Measurements from ENCODE around the gene INPP5A. TPM values are rescaled to one million over a fixed set of nuclear protein-coding genes. Genes with fewer than 3 reads are reported as not detected.

INPP5A gene
- total and polyA plus RNA-seq, 10 of the 15 experiments (the other 5 are each of a cell fraction or from before 2014, with no cell fraction given): 0.52 to 15.0 (median 6.3) TPM

GRCh38 chr10:132539894-132540293 is 2.3 kb downstream of the INPP5A start (continued):
- TF ChIP-seq E2F8 (IDR thresholded peaks at IDR 0.05; ENCODE audit: low read depth, partially characterized antibody) (no peak), RUNX3 (IDR thresholded peaks at IDR 0.05; ENCODE audit: low read length) (peak; percentile 19; the same call in 1 of the 2 replicates), PBX3 (IDR thresholded peaks at IDR 0.05; ENCODE audit: insufficient replicate concordance, low read depth, low read length) (no peak)

- Histone ChIP-seq H3K4me1 (ENCODE audit: control insufficient read depth, insufficient read depth, low read length) (peaks cover 35% of the 10 kb centered on the region), H3K36me3 (ENCODE audit: control insufficient read depth in 2 of 2, insufficient read depth in 2 of 2, low read length in 1 of 2) (no peaks in the 10 kb centered on the region), H3K4me3 (peak overlapping the region; percentile 78; the same call in 1 of the 2 replicates), H3K27ac (ENCODE audit: control insufficient read depth, insufficient read depth) (no peak overlapping the region), H3K4me2 (ENCODE audit: control insufficient read depth, insufficient read depth) (peak overlapping the region; percentile 92), H4K20me1 (ENCODE audit: control insufficient read depth, insufficient read depth) (peaks cover 3% of the 10 kb centered on the region), H2AFZ (ENCODE audit: control insufficient read depth, low read depth, low read length) (no peak overlapping the region), H3K9me3 (replicated peaks; ENCODE audit: control insufficient read depth, insufficient read depth, low read length) (no peaks in the 10 kb centered on the region), H3K9ac (ENCODE audit: control insufficient read depth, insufficient read depth, low read length) (no peak overlapping the region), H3K27me3 (replicated peaks in 1 of 2; ENCODE audit: control insufficient read depth in 2 of 2, insufficient read depth in 2 of 2, low read length in 1 of 2) (no peaks in the 10 kb centered on the region; a peak in 1 of 4 replicates), H3K79me2 (ENCODE audit: control insufficient read depth, insufficient read depth, low read length) (peaks cover 21% of the 10 kb centered on the region)
- POLR2A ChIA-PET: interaction anchor here (1.0 to 4.6 kb wide), 9 partner anchors 10 to 640 kb away, joined by 3 to 29 read pairs (median 7); partner anchors contain the start of gene PPP2R2D
- 57% methylated on average over 12 of the region's 12 CpGs for WGBS (ENCODE audit: insufficient coverage, insufficient replicate concordance, low lambda C conversion rate, missing lambda C conversion rate)
- DNase-seq (ENCODE audit: low read depth, low spot score) (no peak), ATAC-seq (no peak), FAIRE-seq (peak; percentile 18)
- CTCF ChIA-PET: interaction anchor here (0.7 to 4.5 kb wide), 13 partner anchors 11 to 96 kb away, joined by 3 to 27 read pairs (median 7); no protein-coding TSS in a partner anchor
- RAD21 ChIA-PET (ENCODE audit: unreplicated experiment): interaction anchor here (0.9 to 6.1 kb wide), 13 partner anchors 11 to 98 kb away, joined by 3 to 91 read pairs (median 16); no protein-coding TSS in a partner anchor
- TF ChIP-seq IRF5 (IDR thresholded peaks at IDR 0.05; ENCODE audit: borderline replicate concordance) (no peak), CREB1 (IDR thresholded peaks at IDR 0.05; ENCODE audit: low read depth) (0 out of 2 replicates have a peak, but pooled peaks have one; percentile 10), BHLHE40 (IDR thresholded peaks at IDR 0.05; ENCODE audit: borderline replicate concordance in 1 of 2, low read depth in 2 of 2, low read length in 1 of 2) (peak in 1 of 2 experiments; percentile 52; a peak in 1 of 4 replicates), MEF2B (IDR thresholded peaks at IDR 0.05; ENCODE audit: partially characterized antibody, poor library complexity, severe bottlenecking) (peak; percentile 76), CTCF (IDR thresholded peaks at IDR 0.05 in 2 of 3, conservative IDR thresholded peaks at IDR 0.05 in 1 of 3; ENCODE audit: control insufficient read depth in 2 of 3, extremely low read depth in 1 of 3, insufficient read depth in 1 of 3, low read depth in 3 of 3, low read length in 3 of 3) (peak in 1 of 3 experiments; percentile 26; a peak in 1 of 6 replicates)
- SMC1A ChIA-PET (ENCODE audit: uncharacterized antibody, unreplicated experiment): interaction anchor here (0.6 to 5.5 kb wide), 14 partner anchors 11 to 92 kb away, joined by 3 to 61 read pairs (median 6); no protein-coding TSS in a partner anchor
- in situ Hi-C loops (cut with MboI) (no loop called here), intact Hi-C loops (cut with micrococcal nuclease; ENCODE audit: unreplicated experiment) (no loop called here)
- BruUV-seq (replicated peaks): no TSS peak
Measured at GRCh38 chr10:132540456-132540855, 2.9 kb downstream of the INPP5A start.

All from GM12878 (cell line).